Epithelial cell of proximal tubule (primary cell): ENCODE data around the gene DPM1. TPM values are rescaled to one million over a fixed set of nuclear protein-coding genes. Genes with fewer than 3 reads are reported as not detected.

Experiments
- DNase-seq: peaks from one replicate; pipeline ENCODE4 v3.0.0-alpha.2; 2011; ENCODE audit warnings: low read depth
- H3K4me3 ChIP-seq: 2 replicates; pipeline ENCODE4 v1.5.1; 2011; ENCODE audit warnings: low read depth, mild to moderate bottlenecking, low read length
- CTCF ChIP-seq: conservative IDR thresholded peaks from 2 replicates; pipeline ENCODE4 v1.5.1; 2012; ENCODE audit warnings: low read depth, mild to moderate bottlenecking, low read length
- total RNA-seq: library from RNA; depleted of rRNA; stranded (reverse); fragments of >200 nt; gene quantifications from 2 replicates; pipeline ENCODE4 v1.2.3, GENCODE V29; 2015

The DPM1 gene
- total RNA-seq, 1 donor from 2014 or later: 74.3 TPM

GRCh38 chr20:50992336-50992732, 34.0 kb upstream of the DPM1 start:
- no peak overlapping the region for H3K4me3 ChIP-seq
- DNase-seq: no peak
- TF ChIP-seq CTCF: no peak

- no peak for DNase-seq
Observed at GRCh38 chr20:50991076-50991475, 32.7 kb upstream of the DPM1 start.

GRCh38 chr20:50987493-50988210, 29.3 kb upstream of the DPM1 start:
- TF ChIP-seq CTCF: peak; percentile 87

More at GRCh38 chr20:50991076-50991475, 32.7 kb upstream of the DPM1 start:
- H3K4me3 ChIP-seq: no peak overlapping the region
- TF ChIP-seq CTCF: no peak

GRCh38 chr20:50983321-50983720, 25.0 kb upstream of the DPM1 start:
- H3K4me3 ChIP-seq: no peak overlapping the region
- no peak for TF ChIP-seq CTCF

More at GRCh38 chr20:50987493-50988210, 29.3 kb upstream of the DPM1 start:
- H3K4me3 ChIP-seq: no peak overlapping the region
- no peak for DNase-seq

GRCh38 chr20:50982363-50982762, 24.0 kb upstream of the DPM1 start:
- DNase-seq: no peak
- no peak for TF ChIP-seq CTCF
- H3K4me3 ChIP-seq: no peak overlapping the region

More at GRCh38 chr20:50983321-50983720, 25.0 kb upstream of the DPM1 start:
- DNase-seq: no peak

- no peak for DNase-seq
- no peak for TF ChIP-seq CTCF
- no peak overlapping the region for H3K4me3 ChIP-seq
Observed at GRCh38 chr20:50981714-50982048, 23.3 kb upstream of the DPM1 start.
